SK-N-SH treated with all-trans-retinoic acid at 6 μM for 48 hours (cell line): ENCODE data around the gene PLXDC2.

Experiments
- ATAC-seq: fragments of 200-7000 bp; cut with Tn5 transposase; 3 replicates; pipeline ENCODE4 v1.9.1; 2020; ENCODE audit warnings: mild to moderate bottlenecking, moderate library complexity
- ARNTL ChIP-seq: fragments of 450-650 bp; formaldehyde crosslinking; IDR thresholded peaks from 2 replicates; pipeline ENCODE4 v1.5.0; 2020; ENCODE audit warnings: low read depth, mild to moderate bottlenecking, moderate library complexity, borderline replicate concordance
- BACH2 ChIP-seq: fragments of 250-450 bp; sonication (Bioruptor Pico); IDR thresholded peaks from 2 replicates; pipeline ENCODE4 v1.9.0; 2021; ENCODE audit warnings: mild to moderate bottlenecking, borderline replicate concordance
- CREB5 ChIP-seq: fragments of 250-450 bp; sonication (Bioruptor Pico); IDR thresholded peaks from 2 replicates; pipeline ENCODE4 v1.5.1; 2020; ENCODE audit warnings: low read depth, mild to moderate bottlenecking, moderate library complexity
- CSDC2 ChIP-seq: fragments of 250-450 bp; sonication (Bioruptor Pico); IDR thresholded peaks from 2 replicates; pipeline ENCODE4 v1.5.0; 2020; ENCODE audit warnings: mild to moderate bottlenecking, moderate library complexity
- CSRNP3 ChIP-seq: fragments of 250-450 bp; sonication (Bioruptor Pico); IDR thresholded peaks from 2 replicates; pipeline ENCODE4 v1.5.1; 2021; ENCODE audit warnings: mild to moderate bottlenecking, moderate library complexity
- ESRRG ChIP-seq: fragments of 250-450 bp; sonication (Bioruptor Pico); IDR thresholded peaks from 2 replicates; pipeline ENCODE4 v1.6.1; 2021; ENCODE audit warnings: mild to moderate bottlenecking
- GLIS3 ChIP-seq: fragments of 250-450 bp; sonication (Bioruptor Pico); IDR thresholded peaks from 2 replicates; pipeline ENCODE4 v1.5.0; 2020; ENCODE audit warnings: mild to moderate bottlenecking, moderate library complexity
- ISL1 ChIP-seq: fragments of 250-450 bp; sonication (Bioruptor Pico); IDR thresholded peaks from 2 replicates; pipeline ENCODE4 v2.1.2; 2022; ENCODE audit warnings: mild to moderate bottlenecking, moderate library complexity
- OSR1 ChIP-seq: fragments of 250-450 bp; sonication (Bioruptor Pico); IDR thresholded peaks from 2 replicates; pipeline ENCODE4 v1.8.0; 2022; ENCODE audit warnings: moderate library complexity, mild to moderate bottlenecking, inconsistent platforms
- PATZ1 ChIP-seq: fragments of 250-450 bp; sonication (Bioruptor Pico); IDR thresholded peaks from 2 replicates; pipeline ENCODE4 v1.8.0; 2020; ENCODE audit warnings: mild to moderate bottlenecking, moderate library complexity, borderline replicate concordance
- PPARA ChIP-seq: fragments of 250-450 bp; sonication (Bioruptor Pico); IDR thresholded peaks from 2 replicates; pipeline ENCODE4 v1.5.0; 2020; ENCODE audit warnings: mild to moderate bottlenecking, borderline replicate concordance
- RARB ChIP-seq: fragments of 250-450 bp; sonication (Bioruptor Pico); IDR thresholded peaks from 2 replicates; pipeline ENCODE4 v1.8.0; 2021; ENCODE audit warnings: mild to moderate bottlenecking, moderate library complexity
- TOX ChIP-seq: fragments of 250-450 bp; sonication (Bioruptor Pico); IDR thresholded peaks from 2 replicates; pipeline ENCODE4 v1.8.0; 2021; ENCODE audit warnings: mild to moderate bottlenecking, moderate library complexity, borderline replicate concordance
- TSHZ2 ChIP-seq: fragments of 250-450 bp; sonication (Bioruptor Pico); IDR thresholded peaks from 2 replicates; pipeline ENCODE4 v1.5.0; 2020; ENCODE audit warnings: mild to moderate bottlenecking, moderate library complexity
- ZC3H10 ChIP-seq: fragments of 250-450 bp; sonication (Bioruptor Pico); IDR thresholded peaks from 2 replicates; pipeline ENCODE4 v1.5.1; 2021; ENCODE audit warnings: mild to moderate bottlenecking, moderate library complexity
- ZFP3 ChIP-seq: fragments of 250-450 bp; sonication (Bioruptor Pico); IDR thresholded peaks from 2 replicates; pipeline ENCODE4 v1.5.0; 2020; ENCODE audit warnings: mild to moderate bottlenecking, moderate library complexity
- ZFP30 ChIP-seq: fragments of 450-650 bp; formaldehyde crosslinking; IDR thresholded peaks from 2 replicates; pipeline ENCODE4 v1.5.0; 2022; ENCODE audit warnings: mild to moderate bottlenecking, moderate library complexity
- ZNF565 ChIP-seq: fragments of 450-650 bp; formaldehyde crosslinking; conservative IDR thresholded peaks from 2 replicates; pipeline ENCODE4 v1.5.0; 2020; ENCODE audit warnings: low read depth, mild to moderate bottlenecking, moderate library complexity
- ZNF70 ChIP-seq: fragments of 450-650 bp; formaldehyde crosslinking; IDR thresholded peaks from 2 replicates; pipeline ENCODE4 v1.5.0; 2020; ENCODE audit warnings: mild to moderate bottlenecking, moderate library complexity
- ZNF8 ChIP-seq: fragments of 450-650 bp; formaldehyde crosslinking; IDR thresholded peaks from 2 replicates; pipeline ENCODE4 v1.5.0; 2020; ENCODE audit warnings: mild to moderate bottlenecking, moderate library complexity

Gene PLXDC2

GRCh38 chr10:20237586-20237985 lies 421.4 kb downstream of the PLXDC2 start:
- TF ChIP-seq PATZ1 (CRISPR knock-in tag) (no peak), CSRNP3 (no peak), ZFP3 (CRISPR knock-in tag) (no peak), ZFP30 (CRISPR knock-in tag) (no peak), TOX (no peak), ZNF70 (no peak), BACH2 (CRISPR knock-in tag) (no peak), ARNTL (CRISPR knock-in tag) (no peak), OSR1 (CRISPR knock-in tag) (no peak), CREB5 (CRISPR knock-in tag) (no peak)
- ATAC-seq, result no peak

GRCh38 chr10:20240643-20241042 lies 424.4 kb downstream of the PLXDC2 start:
- ATAC-seq, result no peak

GRCh38 chr10:20247454-20247853 lies 431.2 kb downstream of the PLXDC2 start:
- ATAC-seq, result no peak
- TF ChIP-seq PPARA (CRISPR knock-in tag) (no peak), GLIS3 (no peak), ZNF8 (CRISPR knock-in tag) (no peak), TSHZ2 (CRISPR knock-in tag) (no peak), ZNF565 (CRISPR knock-in tag) (no peak), ZNF70 (no peak), ESRRG (CRISPR knock-in tag) (no peak)

More at GRCh38 chr10:20240643-20241042, 424.4 kb downstream of the PLXDC2 start:
- TF ChIP-seq ISL1 (no peak), ZFP3 (CRISPR knock-in tag) (no peak), RARB (no peak), CSDC2 (no peak), BACH2 (CRISPR knock-in tag) (no peak), PATZ1 (CRISPR knock-in tag) (no peak), TOX (no peak), TSHZ2 (CRISPR knock-in tag) (no peak), ZNF70 (no peak), ZC3H10 (CRISPR knock-in tag) (no peak)
